ENCODE measurements around the gene FRYL.

The FRYL gene

GRCh38 chr4:48566034-48566384 lies 214.1 kb downstream of the FRYL start:
- Mint-ChIP-seq H3K27ac (no peak overlapping the region), H3K36me3 (peaks cover 7% of the 10 kb centered on the region), H3K4me3 (no peak overlapping the region), H3K4me1 (peaks cover 4% of the 10 kb centered on the region), H3K9me3 (no peaks in the 10 kb centered on the region), H3K27me3 (no peaks in the 10 kb centered on the region)

GRCh38 chr4:48565362-48566033 lies 214.6 kb downstream of the FRYL start:
- H3K9me3 Mint-ChIP-seq: no peaks in the 10 kb centered on the region
- peaks cover 6% of the 10 kb centered on the region for H3K36me3 Mint-ChIP-seq
- H3K27me3 Mint-ChIP-seq: no peaks in the 10 kb centered on the region
- H3K4me3 Mint-ChIP-seq: no peak overlapping the region
- H3K27ac Mint-ChIP-seq: no peak overlapping the region
- H3K4me1 Mint-ChIP-seq: peaks cover 4% of the 10 kb centered on the region

DNA sequence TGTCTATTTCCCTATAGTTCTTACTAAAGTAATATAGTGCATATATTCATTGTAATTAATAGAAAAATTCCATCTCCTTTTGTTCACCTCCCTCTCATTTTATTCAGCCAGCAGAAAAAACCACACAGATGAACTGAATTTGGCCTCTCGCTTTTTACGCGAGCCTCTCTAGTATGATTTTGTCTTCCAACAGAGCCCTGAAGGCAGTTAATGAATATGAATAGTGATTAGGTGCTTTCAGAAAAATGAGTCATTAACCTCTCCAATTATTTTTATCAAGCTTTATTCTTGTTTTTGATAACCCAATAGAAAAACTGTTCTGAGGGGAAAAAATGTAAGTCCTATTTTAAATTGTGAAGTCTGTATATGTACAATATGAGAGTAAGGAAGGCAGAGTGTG lies 215.9 kb downstream of the FRYL start:
- Mint-ChIP-seq H3K36me3 (peaks cover 13% of the 10 kb centered on the region), H3K4me3 (no peak overlapping the region), H3K27me3 (no peaks in the 10 kb centered on the region), H3K27ac (peak overlapping the region; percentile 30), H3K9me3 (no peaks in the 10 kb centered on the region), H3K4me1 (peaks cover 4% of the 10 kb centered on the region)

DNA sequence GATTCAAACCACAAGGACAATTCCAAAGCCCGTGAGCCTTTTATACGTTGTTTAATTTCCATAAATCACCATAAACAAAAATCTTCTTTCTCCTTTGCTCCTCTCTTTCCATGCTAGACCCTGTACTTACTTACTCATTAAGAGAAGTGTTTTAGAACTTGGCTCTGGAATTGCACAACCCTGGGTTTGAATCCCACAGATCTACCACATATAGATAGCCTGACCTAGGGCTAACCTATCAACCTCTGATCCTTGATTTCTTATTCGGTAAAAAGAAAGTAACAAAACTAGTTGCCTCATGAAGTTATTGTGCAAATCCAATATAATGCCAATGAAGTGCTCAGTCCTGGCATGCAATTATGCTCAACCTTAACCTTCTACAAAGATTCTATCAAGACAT lies 221.3 kb downstream of the FRYL start:
- Mint-ChIP-seq H3K4me1 (no peaks in the 10 kb centered on the region), H3K27ac (peak overlapping the region; percentile 5)

GRCh38 chr4:48558026-48558425 lies 222.1 kb downstream of the FRYL start:
- H3K36me3 Mint-ChIP-seq: peaks cover 42% of the 10 kb centered on the region
- H3K4me3 Mint-ChIP-seq: no peak overlapping the region
- no peak overlapping the region for H3K27ac Mint-ChIP-seq
- no peaks in the 10 kb centered on the region for H3K4me1 Mint-ChIP-seq
- H3K27me3 Mint-ChIP-seq: no peaks in the 10 kb centered on the region
- H3K9me3 Mint-ChIP-seq: no peaks in the 10 kb centered on the region

More for the DNA sequence above, 221.3 kb downstream of the FRYL start:
- no peak overlapping the region for H3K4me3 Mint-ChIP-seq
- H3K36me3 Mint-ChIP-seq: peaks cover 40% of the 10 kb centered on the region
- no peaks in the 10 kb centered on the region for H3K9me3 Mint-ChIP-seq
- H3K27me3 Mint-ChIP-seq: no peaks in the 10 kb centered on the region

GRCh38 chr4:48557478-48557877 lies 222.6 kb downstream of the FRYL start:
- Mint-ChIP-seq H3K36me3 (peaks cover 42% of the 10 kb centered on the region), H3K4me1 (no peaks in the 10 kb centered on the region), H3K27ac (no peak overlapping the region), H3K9me3 (no peaks in the 10 kb centered on the region), H3K4me3 (no peak overlapping the region), H3K27me3 (no peaks in the 10 kb centered on the region)

DNA sequence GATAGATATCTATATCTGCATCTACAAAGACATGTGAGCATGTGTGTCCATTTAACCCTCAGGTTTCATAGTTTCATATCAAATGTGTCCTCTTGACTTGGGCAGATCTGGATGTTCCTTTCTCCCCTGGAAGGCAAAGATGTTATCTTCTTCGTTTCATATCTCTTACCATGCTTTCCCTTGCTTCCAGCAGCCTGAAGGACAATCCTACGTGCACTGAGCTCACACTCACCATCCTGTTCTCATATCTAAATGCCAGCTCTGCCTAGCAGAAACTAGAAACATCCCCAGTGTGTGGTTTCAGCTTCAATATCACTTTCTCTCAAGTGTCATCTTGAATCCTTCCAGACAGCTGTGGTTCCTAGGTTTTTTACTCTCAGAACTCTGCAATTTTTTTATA lies 223.8 kb downstream of the FRYL start:
- Mint-ChIP-seq H3K36me3 (peaks cover 42% of the 10 kb centered on the region), H3K4me3 (no peak overlapping the region), H3K27ac (no peak overlapping the region), H3K27me3 (no peaks in the 10 kb centered on the region), H3K9me3 (no peaks in the 10 kb centered on the region), H3K4me1 (no peaks in the 10 kb centered on the region)

- Mint-ChIP-seq H3K27me3 (no peaks in the 10 kb centered on the region), H3K36me3 (peaks cover 36% of the 10 kb centered on the region), H3K27ac (no peak overlapping the region), H3K9me3 (no peaks in the 10 kb centered on the region), H3K4me1 (no peaks in the 10 kb centered on the region), H3K4me3 (no peak overlapping the region)
Observed at GRCh38 chr4:48554606-48555005, 225.5 kb downstream of the FRYL start.

DNA sequence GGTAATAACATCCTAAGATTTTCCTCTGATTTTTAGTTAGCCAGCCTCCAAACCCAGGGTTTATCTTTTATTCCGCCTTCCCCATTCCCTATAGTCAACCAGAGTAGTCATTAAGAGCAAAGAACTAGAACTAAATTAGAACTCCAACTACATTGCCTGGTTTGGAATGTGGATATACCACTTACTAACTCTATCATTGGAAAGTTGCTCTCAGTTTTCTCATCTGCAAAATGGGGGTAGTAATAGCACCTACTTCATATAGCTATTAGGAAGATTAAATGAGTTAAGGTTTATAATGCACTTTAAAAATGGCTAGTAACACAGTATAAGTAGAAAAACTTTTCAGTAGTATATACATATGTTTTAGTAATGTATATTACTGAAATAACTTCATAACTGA lies 226.4 kb downstream of the FRYL start:
- H3K27ac Mint-ChIP-seq: peak overlapping the region; percentile 23
- no peaks in the 10 kb centered on the region for H3K9me3 Mint-ChIP-seq
- H3K27me3 Mint-ChIP-seq: no peaks in the 10 kb centered on the region
- no peak overlapping the region for H3K4me3 Mint-ChIP-seq
- peaks cover 33% of the 10 kb centered on the region for H3K36me3 Mint-ChIP-seq
- H3K4me1 Mint-ChIP-seq: no peaks in the 10 kb centered on the region

- H3K27me3 Mint-ChIP-seq: no peaks in the 10 kb centered on the region
- H3K4me3 Mint-ChIP-seq: no peak overlapping the region
- H3K9me3 Mint-ChIP-seq: no peaks in the 10 kb centered on the region
- no peak overlapping the region for H3K27ac Mint-ChIP-seq
- no peaks in the 10 kb centered on the region for H3K4me1 Mint-ChIP-seq
- H3K36me3 Mint-ChIP-seq: peaks cover 22% of the 10 kb centered on the region
Observed at GRCh38 chr4:48546336-48546735, 233.7 kb downstream of the FRYL start.

- H3K4me3 Mint-ChIP-seq: no peak overlapping the region
- H3K4me1 Mint-ChIP-seq: no peaks in the 10 kb centered on the region
- no peaks in the 10 kb centered on the region for H3K27me3 Mint-ChIP-seq
- H3K9me3 Mint-ChIP-seq: no peaks in the 10 kb centered on the region
- no peak overlapping the region for H3K27ac Mint-ChIP-seq
- H3K36me3 Mint-ChIP-seq: peaks cover 26% of the 10 kb centered on the region
Observed at GRCh38 chr4:48543796-48544195, 236.3 kb downstream of the FRYL start.

GRCh38 chr4:48542888-48543287 lies 237.2 kb downstream of the FRYL start:
- peaks cover 24% of the 10 kb centered on the region for H3K36me3 Mint-ChIP-seq
- peak overlapping the region; percentile 60 for H3K27ac Mint-ChIP-seq
- H3K27me3 Mint-ChIP-seq: no peaks in the 10 kb centered on the region
- H3K4me1 Mint-ChIP-seq: no peaks in the 10 kb centered on the region
- no peaks in the 10 kb centered on the region for H3K9me3 Mint-ChIP-seq
- no peak overlapping the region for H3K4me3 Mint-ChIP-seq

DNA sequence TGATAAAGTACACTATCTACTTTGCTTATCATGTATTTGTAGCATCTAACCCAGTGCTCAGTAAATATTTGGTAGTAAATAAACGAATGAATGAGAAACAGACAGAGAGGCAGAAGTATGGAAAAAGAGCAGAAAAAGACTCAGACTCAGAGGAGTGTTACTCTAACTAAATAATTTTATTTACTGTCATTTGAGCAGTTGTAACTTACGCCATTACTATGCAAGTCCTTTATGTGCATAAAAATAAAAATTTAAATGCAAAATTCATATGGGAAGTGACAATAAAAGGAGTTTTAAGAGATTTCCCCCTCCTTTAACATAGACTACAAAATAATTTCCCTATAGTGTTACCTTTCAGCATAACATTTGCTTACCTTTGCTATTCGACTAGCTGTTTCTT lies 240.5 kb downstream of the FRYL start:
- peaks cover 22% of the 10 kb centered on the region for H3K36me3 Mint-ChIP-seq
- H3K4me1 Mint-ChIP-seq: no peaks in the 10 kb centered on the region

DNA sequence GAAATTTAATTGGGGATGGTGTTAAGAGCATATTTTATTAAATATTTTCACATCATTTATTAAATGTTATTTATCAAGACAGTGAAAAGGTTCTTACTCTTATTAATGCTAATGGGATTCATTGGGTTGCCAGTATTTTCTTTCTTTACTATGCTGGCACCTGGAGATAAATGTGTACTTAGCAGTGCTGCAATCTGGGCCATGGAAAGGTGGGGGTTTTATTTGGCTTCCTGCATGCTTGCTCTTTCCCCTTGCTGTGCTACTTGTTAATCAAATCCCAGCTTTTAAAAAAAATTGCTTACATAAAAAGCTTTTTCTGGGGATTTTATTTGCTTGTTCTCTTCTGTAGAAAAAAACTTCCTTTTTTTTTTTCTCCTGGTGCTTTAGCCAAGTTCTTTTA lies 241.7 kb downstream of the FRYL start:
- Mint-ChIP-seq H3K9me3 (no peaks in the 10 kb centered on the region), H3K4me1 (no peaks in the 10 kb centered on the region), H3K36me3 (peaks cover 20% of the 10 kb centered on the region), H3K27ac (no peak overlapping the region), H3K27me3 (no peaks in the 10 kb centered on the region), H3K4me3 (no peak overlapping the region)

More for the DNA sequence above, 240.5 kb downstream of the FRYL start:
- H3K9me3 Mint-ChIP-seq: no peaks in the 10 kb centered on the region
- H3K27me3 Mint-ChIP-seq: no peaks in the 10 kb centered on the region
- H3K27ac Mint-ChIP-seq: no peak overlapping the region
- no peak overlapping the region for H3K4me3 Mint-ChIP-seq

- Mint-ChIP-seq H3K36me3 (peaks cover 34% of the 10 kb centered on the region), H3K4me3 (no peak overlapping the region), H3K27ac (no peak overlapping the region), H3K4me1 (no peaks in the 10 kb centered on the region), H3K9me3 (no peaks in the 10 kb centered on the region), H3K27me3 (no peaks in the 10 kb centered on the region)
Observed at GRCh38 chr4:48526406-48526805, 253.7 kb downstream of the FRYL start.

GRCh38 chr4:48518143-48518542 lies 261.9 kb downstream of the FRYL start:
- Mint-ChIP-seq H3K9me3 (no peaks in the 10 kb centered on the region), H3K27me3 (no peaks in the 10 kb centered on the region), H3K36me3 (peaks cover 28% of the 10 kb centered on the region), H3K4me3 (no peak overlapping the region), H3K27ac (no peak overlapping the region), H3K4me1 (no peaks in the 10 kb centered on the region)

DNA sequence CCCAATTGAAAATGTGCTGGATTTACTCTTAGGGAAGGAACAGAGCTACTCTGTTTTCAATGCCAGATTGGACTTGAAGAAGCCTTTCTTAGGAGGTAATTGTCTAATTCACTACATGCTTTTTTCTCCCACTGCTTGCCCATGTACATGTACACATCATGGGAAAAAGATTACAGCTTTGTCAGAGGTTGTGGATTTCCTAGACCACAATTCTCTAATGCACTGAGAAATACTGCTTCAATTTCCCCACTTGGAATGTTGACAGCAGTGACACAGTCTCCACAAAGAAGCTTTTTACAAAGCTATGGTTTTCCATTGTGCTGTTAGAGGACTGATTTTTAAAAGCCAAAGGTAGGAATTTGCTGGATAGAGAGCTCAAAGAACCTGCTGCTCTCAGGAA lies 270.5 kb downstream of the FRYL start:
- no peak overlapping the region for H3K4me3 Mint-ChIP-seq
- no peaks in the 10 kb centered on the region for H3K4me1 Mint-ChIP-seq
- peaks cover 19% of the 10 kb centered on the region for H3K36me3 Mint-ChIP-seq
- no peaks in the 10 kb centered on the region for H3K9me3 Mint-ChIP-seq
- H3K27ac Mint-ChIP-seq: no peak overlapping the region
- no peaks in the 10 kb centered on the region for H3K27me3 Mint-ChIP-seq

Measured in activated naive CD4-positive, alpha-beta T cell treated with anti-CD3 and anti-CD28 coated beads, Interleukin-2, amount 50 U/mL, for 24 hours (primary cell).